LoVo (cell line): ENCODE measurements around the gene SECTM1.

ENCODE experiments used
- DNase-seq: peaks from one replicate; pipeline ENCODE4 v3.0.0-alpha.2; 2016; ENCODE audit warnings: low spot score

The SECTM1 gene

DNA sequence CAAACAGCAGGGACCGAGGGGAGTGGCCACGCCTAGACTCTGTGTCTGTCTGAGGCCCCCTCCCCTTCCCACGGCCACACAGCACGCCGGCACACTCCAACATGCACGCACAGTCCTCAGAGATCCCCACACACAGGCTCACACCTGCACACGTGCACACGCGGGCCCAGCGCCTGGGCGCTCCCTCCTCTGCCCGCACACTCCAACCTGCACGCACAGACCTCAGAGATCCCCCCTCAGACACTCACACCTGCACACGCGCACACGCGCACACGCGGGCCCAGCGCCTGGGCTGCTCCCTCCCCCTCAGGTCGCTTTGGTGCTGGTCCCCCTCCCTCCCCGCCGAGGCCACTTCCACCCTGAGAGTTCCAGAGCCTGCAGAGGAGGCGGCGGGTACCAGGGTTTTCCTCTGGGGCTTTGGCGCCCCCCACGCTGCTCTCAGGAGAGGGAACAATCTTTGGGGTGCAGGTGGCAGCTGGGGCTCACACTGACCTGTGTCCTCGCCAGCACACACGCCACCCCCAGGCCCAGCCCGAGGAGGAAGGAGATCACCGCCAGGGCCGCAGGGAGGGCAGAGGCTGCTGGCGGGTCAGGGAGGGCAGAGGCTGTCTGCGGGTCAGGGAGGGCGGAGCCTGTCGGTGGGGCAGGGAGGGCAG, 17.7 kb downstream of the SECTM1 start:
- DNase-seq: no peak

DNA sequence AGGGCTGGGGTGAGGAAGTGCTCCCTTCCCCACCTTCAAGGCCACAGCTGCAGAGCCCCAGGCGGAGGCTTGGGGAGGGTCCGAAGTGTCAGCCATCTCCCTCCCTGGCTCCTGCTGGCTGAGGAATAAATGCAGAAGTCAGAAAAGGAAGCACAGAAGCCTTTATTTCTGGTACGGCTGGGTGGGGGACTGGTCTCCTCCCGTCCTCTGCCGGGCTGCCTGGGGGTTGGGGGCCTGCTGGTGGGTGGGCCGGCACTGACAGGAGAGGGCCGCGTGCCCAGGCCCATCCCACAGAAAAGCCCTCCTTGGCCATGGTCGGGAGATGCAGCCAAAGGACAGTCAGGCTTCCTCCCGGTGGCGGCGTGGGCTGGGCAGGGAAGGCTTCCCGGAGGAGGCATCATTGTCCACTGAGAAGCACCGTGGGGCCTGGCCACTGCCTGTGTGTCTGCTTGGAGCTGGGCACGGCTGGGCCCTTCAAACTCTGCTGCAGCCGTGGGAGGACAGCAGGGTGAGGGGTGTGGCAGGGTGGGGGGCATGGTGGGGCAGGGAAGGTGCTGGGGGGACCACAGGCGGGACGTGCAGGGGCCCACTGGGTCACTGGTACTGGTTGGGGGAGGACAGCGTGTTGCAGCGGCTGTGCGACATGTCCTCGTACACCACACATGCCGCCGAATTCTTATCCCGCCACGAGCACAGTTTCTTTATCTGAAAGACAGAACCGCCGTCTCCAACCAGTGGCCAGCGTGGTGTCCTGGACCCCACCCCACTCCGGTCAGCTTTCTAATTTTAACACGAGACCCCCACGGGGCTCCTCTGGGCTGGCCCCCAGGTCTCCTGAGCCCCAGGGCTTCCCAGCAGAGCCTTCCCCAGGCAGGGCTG, 18.6 kb downstream of the SECTM1 start:
- no peak for DNase-seq

DNA sequence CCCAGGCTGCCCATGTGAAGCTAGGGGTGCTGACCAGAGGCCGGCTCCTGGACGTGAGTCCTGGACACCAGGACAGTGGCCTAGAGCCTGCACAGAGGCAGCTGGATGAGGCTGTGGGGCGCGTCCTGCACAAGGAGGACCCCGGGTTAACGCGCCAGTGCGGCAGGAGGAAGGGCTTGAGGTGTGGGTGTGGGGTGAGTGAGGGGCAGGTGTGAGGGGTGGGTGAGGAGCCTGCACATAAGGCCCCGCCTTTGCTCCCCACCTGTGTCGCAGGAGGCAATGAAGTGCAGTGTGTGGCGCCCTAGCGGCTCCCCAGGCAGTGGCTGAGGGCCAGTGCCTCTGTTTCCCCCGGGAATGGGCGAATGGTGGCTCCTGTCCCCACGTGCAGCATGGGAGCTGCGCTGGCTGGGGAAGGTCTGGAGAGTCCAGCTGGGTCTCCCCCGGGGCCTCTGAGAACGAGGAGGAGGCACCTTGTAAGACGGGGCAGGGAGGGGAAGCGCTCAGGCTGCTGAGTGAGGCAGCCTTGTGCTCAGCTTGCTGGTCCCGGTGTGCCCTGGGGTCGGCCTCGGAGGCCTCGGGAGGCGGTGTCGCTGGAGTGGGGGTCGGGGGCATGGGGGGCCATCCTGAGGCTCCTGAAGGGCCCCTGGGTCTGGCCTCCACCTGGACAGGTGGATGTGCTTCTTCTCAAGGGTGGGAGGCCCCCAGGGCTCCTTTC, 19.4 kb downstream of the SECTM1 start:
- DNase-seq: no peak

DNA sequence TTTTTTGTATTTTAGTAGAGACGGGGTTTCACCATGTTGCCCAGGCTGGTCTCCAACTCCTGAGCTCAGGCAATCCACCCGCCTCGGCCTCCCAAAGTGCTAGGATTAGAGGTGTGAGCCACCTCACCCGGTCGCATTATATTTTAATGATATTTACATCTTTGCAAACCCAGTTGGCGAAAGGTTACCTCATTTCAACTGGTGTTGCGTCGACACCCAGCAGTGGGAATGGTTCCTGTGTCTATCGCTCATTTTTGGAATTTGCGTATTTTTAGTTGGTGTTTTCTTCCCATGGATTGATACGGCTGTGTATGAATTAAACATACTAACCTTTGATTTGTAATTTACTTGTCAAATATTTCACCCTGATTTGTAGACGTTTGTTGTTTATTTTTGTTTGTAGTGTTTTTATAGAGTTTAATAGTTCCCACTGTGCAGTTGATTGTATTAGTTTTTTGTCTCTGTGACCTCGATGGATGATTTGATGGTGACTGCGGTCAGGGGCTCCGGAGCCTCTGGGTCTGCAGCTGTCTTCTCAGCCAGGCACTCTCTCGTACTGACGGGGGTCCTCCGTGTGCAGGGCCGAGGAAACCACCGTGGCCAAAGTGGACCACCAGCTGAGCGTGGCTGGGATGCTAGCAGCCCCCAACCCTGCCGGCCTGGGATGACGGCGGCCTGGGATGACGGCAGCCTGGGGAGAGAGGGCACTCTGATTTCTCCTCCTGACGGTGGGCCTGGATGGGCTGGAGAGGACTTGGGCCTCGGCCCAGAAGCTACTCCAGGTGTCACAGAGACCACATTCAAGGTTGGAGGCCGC, 20.2 kb downstream of the SECTM1 start:
- no peak for DNase-seq

DNA sequence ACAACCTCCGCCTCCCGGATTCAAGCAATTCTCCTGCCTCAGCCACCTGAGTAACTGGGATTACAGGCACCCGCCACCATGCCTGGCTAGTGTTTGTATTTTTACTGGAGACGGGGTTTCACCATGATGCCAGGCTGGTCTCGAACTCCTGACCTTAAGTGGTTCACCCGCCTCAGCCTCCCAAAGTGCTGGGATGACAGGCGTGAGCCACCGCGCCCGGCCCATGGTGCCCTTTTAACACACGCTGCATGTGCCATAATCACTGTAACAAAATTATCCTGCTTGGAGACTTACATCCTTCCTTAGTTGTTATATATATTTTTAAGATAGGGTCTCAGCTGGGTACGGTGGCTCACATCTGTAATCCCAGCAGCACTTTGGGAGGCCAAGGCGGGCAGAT, 21.6 kb downstream of the SECTM1 start:
- DNase-seq: no peak

DNA sequence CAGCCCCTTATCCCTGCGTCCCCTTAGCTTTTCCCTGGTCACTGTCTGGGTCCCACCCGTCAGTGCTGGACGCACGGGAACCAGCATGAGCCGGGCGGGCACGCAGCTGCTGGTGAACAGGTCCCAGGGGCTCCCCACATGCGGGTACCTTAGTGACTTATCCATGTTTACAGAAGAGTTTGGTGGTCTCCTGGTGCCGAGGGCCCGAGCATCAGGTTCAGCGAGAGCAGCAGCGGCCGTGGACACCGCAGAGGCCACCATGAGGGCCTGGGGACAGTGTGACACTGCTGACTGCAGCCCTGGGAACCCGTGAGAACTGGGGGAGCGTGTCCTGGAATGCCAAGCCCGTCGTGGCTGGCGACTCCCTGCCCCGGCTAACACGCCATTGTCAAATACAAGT, 22.7 kb downstream of the SECTM1 start:
- no peak for DNase-seq

DNA sequence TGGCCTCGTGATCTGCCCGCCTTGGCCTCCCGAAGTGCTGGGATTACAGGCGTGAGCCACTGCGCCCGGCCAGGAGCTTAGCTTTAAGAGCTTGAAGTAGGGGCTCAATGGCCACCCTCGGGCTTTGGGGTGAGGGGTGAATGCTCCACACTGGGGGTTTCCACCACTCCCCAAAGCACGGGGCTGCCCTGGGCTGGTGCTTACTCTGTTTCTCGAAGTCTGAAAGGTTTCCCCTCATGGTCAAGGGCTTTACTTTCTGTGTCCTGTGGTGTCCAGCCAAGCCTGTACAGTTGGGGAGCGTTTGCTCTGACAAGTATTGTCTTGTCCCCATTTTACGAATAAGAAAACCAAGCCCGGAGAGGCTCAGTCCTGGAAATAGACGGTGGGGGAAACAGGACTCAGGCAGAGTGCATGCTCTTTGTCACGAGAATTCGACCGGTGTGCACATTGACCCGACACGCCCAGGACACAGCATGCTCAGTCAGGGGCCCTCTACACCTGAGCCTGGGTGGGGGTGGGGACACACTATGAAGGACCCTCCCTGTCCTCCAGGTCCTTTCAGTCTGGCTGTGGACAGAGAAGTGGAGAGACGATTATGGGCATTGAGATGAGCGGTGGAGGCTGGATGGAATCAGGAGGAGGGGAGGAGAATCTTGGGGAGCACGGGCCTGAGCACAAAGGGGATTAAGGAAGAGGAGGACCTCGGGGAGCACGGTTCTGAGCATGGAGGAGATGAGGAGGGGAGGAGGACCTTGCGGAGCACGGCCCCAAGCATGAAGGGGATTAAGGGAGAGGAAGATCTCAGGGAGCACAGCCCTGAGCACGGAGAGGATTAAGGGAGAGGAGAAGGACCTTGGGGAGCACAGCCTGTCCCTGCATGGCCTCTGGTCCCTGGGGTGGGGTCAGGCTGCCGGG, 23.7 kb downstream of the SECTM1 start:
- no peak for DNase-seq

DNA sequence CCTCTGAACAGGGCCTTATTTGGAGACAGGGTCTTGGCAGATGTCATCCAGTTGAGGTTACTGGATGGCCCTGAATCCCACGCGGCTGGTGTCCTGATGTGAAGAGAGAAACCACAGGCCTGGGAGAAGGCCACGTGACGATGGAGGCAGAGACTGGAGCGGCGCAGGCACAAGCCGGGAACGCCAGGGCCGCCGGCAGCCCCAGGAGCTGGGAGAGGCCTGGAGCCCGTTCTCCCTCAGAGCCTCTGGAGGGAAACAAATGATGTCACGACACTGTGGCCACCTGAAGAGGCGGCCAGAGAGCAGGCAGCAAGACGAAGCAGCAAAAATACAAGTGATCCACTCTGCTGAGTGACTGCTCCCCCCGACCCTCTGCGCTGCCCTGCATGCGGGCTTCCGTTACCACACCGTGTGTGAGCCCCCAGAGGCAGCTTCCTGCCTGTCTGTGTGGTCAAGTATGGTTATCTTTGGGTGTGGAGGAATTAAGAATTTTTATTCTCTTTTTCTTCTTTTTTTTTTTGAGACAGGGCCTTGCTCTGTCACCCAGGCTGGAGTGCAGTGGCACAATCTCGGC, 27.8 kb downstream of the SECTM1 start:
- no peak for DNase-seq

DNA sequence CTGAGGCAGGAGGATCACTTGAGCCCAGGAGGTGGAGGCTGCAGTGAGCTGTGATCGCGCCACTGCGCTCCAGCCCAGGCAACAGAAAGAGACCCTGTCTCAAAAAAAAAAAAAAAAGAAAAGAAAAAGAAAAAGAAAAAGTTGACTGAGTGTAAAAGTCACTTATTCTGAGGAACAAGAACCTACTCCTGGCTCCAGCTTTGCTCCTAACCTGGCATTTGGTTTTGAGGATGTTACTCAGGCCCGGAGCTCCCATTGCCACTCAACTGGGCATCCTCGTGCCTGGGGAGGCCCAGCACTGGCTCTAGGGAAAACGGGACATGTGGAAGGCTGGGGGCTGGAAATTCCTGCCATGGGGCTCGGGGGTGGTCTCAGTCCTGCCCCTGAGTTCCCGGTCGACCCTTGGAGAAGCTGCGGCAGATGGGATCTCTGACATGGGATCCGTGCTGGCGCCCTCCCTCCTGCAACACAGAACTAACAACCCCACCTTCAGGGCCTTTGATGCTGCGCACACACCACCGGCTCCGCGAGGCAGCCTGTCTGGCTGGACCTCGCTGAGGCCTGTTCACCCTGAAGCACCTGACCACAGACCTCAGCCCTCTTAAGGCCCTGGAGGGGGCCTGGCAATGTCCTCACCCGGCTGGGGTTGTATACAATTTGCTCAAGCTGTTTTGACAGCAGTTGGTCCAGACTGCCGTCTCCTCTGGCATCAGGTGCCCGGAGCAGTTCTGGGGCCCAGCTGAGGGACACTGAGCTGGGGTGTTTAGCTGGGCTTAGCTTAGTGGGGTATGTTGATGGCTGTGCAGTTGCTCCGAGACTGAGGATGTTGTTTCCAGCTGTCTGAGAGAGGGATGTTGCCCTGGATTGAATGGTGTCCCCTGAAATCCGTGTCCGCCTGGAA, 28.5 kb downstream of the SECTM1 start:
- DNase-seq: no peak

DNA sequence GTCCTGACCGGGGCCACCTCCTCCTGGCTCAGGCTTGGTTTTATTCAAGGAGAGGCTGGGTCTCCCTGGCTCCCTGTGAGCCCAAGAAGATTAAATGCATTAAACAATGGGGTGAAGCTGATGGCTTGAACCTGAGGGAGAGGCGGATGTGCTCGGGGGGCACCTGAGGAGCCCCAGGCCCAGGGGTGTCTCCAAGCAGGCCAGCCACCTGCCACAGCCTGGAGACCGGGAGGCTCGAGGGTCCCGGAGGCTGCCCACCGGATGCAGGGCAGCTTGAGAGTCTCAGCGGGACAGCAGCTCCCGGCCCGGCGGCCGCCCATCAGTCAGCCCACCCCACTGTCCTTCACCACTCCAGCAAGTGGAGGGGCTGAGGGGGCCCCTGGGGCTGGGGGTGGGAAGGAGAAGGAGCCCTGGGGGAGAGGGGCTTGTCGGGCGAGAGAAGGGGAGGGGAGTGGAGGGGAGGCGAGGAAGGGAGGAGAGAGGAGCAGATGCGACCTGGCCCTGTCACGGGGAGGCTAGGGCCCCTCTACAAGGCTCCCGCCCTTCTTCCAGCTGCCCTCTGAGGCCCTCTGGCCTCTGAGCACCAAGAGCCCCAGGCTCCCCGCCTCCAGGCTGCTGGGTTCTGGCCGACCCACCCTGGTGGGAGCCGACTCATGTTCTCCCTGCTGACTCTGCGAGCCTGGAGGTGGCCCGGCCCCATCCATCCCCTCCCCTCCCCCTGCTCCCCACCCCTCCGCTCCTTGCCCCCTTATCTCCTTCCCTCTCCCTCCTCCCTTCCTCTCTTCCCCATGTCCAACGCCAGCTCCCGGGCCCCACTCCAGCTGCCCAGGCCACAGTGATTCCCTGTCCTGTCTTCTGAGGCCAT, 29.4 kb downstream of the SECTM1 start:
- no peak for DNase-seq

DNA sequence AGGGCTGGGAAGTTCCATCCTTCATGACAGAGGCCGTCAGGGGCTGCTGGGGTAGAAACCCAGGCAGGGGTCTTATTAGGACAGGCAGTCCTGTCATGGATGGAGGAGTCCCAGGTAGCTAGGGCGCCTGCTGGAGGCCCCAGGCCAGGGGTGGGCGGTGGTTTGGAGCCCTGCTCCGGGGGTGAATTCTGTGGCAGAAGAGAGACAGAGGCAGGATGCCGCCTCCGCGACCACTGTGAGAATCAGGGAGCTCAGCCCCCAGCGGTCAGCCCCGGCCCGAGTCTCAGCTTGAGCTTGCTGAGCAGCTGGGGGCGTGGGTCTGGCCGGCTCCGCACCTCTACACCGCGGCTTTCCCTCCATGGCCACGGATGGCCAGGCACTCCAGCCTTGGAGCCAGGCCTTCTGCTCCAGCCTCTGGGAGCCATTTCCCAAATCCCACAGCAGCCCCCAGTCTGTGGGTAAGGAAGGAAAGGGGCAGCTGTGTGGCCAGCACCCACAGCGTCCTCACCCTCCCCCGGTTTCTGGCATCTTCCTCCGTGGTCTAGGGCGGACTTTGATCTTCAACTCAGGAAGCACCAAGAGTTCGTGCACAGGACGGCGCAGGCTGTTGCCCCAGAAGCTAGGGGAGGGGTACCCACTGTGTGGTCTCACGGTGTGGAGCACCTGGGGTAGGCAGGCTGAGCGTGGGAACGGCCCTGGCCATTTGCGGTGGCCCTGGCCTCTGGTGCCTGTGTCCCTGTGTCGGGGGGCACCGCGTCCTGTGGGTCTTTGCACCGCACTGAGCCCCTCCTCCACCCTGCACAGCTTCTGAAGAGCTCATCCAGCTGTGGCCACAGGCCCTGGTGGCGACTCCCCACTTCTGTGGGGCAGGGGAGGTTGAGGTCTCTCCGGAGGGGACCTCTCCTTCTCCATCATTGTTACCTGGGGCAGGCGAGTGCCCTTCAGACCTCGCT, 30.3 kb downstream of the SECTM1 start:
- no peak for DNase-seq

DNA sequence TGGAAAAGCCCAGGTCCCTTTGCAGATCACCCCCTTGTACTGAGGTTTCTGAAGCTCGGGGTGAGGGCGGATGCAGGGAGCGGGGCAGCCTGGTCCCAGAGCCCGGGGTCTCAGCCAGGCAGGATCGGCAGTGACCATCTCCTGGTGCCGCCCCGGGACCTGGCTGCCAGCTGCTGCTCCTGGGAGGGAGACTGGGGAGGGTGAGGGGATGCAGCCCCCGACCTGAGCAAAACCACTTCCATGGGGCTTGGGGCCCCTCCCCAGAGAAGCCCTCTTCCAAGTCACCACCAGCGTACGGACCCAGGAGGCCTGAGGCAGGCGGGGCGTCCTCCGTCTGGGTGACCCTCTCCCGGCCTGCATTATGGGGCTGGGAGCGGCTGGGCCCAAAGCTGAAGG, 31.0 kb downstream of the SECTM1 start:
- no peak for DNase-seq

DNA sequence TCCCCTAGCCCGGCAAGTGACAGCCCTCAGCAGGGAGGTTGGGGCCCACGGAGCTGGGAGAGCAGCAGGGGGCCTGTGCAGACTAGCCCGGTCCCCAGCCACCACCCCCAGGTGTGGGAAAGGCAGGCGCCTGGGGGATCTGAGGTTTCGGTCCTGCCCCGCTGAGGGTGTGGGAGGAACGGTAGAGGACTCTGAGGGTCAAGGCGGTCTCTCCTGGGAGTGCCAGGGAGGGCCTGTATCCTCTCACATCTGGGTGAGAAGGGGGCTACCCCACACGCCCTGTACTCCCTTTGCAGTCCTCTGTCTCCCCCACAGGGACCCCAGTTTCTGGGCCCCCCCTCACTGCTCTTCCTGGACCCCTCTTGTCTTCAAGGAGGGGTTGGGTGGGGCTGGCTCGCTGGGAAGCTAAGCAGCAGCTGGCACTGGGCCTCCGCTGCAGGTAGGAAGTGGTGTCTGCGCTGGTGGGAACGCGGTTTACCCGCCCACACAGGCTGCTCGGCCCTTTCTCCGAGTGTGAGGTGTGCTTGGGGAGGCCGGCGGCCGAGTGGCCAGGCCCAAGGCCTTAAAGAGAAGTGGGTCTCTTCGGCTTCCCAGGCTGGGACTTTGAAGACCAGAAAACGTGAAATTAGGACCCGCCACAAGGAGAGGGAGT, 31.5 kb downstream of the SECTM1 start:
- DNase-seq: no peak

DNA sequence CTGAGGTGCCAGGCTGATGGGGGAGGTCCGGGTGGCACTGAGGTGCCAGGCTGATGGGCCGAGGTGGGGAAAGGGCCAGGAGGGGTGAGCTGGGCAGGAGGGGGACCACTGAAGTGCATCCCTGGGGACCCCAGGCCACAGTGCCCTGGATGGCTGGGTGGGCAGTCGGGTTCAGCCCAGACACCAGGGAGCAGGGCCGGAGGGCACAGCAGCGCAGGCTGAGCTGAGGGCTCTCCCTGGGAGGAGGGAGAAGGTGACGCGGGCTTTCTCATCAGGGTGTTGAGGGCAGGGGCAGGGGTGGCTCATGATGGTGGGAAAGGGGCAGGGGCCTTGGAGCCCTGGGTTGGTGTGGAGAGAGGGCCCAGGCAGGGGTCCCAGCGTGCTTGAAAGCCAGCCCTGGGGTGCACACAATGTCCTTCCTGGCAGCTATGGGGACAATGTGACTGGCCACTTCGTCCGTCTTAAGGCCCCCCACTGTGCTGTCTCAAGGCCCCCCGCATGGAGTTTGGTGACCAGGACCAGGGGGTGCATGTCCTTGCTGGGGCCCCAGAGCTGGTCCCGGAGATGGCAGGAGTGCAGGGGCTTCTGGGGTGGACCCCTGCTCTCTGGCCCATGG, 32.2 kb downstream of the SECTM1 start:
- DNase-seq: no peak

DNA sequence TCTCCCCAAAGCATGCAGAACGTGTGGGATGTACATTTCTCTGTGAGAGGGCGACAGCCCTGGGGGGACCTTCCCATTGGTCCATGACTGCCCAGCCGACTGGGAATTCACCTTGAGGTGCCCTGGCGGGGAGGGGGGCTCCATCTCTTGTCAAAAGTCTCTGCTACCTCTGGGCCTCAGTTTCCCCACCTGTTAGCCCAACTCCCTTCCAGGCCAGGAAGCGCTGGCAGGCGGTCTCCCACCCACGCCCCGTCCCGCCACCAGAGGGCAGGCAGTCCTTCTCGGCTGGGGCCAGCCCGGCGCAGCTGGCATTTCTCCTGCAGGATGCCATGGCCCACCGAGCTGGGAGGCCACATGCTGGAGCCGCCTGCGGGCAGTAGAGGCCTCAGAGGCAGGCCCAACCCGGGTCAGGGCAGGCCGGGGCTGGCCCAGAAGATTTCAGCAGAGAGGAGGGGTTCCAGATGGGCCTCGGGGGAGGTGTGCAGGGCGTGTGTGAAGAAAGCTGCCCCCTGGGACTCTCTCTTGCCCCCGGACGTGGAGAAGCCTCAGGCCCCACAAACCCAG, 32.8 kb downstream of the SECTM1 start:
- DNase-seq: peak; percentile 31

DNA sequence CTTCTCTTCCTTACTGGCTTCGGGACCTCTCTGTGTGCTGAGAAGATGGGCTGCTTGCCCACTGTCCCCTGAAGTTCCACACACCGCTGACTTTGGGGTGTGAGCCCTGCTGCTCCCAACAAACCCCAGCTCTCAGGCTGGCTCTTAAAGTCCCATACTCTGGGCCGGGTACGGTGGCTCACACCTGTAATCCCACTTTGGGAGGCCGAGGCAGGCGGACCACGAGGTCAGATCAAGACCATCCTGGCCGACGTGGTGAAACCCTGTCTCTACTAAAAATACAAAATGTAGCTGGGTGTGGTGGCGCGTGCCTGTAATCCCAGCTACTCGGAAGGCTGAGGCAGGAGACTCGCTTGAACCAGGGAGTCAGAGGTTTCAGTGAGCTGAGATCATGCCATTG, 33.3 kb downstream of the SECTM1 start:
- DNase-seq: no peak
